ENCODE measurements around the gene VPS51.

GRCh38 chr11:65104628-65105027 is 8.6 kb downstream of the VPS51 start:
- no peak for TF ChIP-seq POLR2A (IDR thresholded peaks at IDR 0.05)
- TF ChIP-seq, protein P1, sequence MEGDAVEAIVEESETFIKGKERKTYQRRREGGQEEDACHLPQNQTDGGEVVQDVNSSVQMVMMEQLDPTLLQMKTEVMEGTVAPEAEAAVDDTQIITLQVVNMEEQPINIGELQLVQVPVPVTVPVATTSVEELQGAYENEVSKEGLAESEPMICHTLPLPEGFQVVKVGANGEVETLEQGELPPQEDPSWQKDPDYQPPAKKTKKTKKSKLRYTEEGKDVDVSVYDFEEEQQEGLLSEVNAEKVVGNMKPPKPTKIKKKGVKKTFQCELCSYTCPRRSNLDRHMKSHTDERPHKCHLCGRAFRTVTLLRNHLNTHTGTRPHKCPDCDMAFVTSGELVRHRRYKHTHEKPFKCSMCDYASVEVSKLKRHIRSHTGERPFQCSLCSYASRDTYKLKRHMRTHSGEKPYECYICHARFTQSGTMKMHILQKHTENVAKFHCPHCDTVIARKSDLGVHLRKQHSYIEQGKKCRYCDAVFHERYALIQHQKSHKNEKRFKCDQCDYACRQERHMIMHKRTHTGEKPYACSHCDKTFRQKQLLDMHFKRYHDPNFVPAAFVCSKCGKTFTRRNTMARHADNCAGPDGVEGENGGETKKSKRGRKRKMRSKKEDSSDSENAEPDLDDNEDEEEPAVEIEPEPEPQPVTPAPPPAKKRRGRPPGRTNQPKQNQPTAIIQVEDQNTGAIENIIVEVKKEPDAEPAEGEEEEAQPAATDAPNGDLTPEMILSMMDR (IDR thresholded peaks at IDR 0.05): no peak

Measured in adrenal gland (tissue), 5 donors.